DMS114 treated with DMSO at 0.1 percent for 48 hours (cell line): ENCODE measurements around the gene DOHH.

ENCODE experiments used
- DNase-seq: peaks from one replicate; lab custom pipeline; 2025; ENCODE audit not compliant: unreplicated experiment; lab: John Stamatoyannopoulos, UW

DOHH gene

DNA sequence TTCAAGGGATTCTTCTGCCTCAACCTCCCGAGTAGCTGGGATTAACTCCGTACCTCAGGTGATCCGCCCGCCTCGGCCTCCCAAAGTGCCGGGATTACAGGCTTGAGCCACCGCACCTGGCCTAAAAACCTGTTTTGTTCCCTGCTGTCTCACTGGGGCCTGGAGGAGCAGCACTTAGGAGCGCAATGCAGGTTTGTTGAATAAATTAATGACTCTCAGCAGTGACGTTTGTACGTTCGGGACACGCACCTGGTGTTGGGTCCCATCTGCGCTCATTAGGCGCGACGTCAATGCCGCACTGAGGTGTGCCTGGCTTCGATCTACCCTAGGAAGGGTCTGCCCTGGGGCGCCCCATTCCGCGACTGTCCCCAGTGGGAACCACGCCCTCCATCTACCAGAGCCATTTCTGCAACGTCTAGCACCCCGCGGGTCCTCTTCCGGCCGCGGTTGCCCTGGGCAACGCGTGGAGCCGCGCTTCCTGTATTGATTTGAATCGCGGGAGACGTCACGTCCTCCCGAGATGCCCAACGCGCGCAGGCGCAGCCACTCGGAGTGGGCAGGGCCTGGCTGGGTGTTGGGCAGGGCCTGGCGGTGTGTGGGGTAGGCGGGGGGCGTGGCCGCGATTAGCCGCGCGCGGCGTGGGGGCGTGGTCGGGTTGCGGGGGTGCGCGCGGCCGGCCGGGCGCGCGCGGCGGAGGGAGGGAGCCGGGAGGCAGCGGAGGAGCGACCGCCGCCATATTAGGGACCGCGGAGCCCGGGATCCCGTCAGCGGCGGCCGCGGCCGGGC is 5.3 kb upstream of the DOHH start, which contains the start of gene FZR1:
FZR1 (plus strand) TSS at position 714 of the 786 bp plus-strand sequence. CDS start 16,679 bp downstream, outside the sequence.
- DNase-seq, result peak; percentile 80

DNA sequence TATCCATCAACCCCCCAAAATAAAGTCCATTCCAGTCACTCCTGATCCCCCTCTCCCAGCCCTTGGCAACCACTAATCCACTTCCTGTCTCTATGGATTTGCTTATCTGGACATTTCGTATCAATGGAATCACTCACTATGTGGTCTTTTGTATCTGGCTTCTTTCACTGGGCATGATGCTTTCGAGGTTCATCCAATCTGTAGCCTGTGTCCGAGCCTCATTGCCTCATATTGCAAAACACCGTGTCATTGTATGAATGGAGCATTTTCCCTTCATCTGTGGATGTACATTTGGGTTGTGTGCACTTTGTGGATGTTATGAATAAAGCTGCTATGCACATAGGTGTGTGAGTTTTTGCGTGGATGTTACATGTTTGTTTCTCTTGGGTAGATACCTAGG is 4.3 kb upstream of the DOHH start:
- DNase-seq, result no peak

DNA sequence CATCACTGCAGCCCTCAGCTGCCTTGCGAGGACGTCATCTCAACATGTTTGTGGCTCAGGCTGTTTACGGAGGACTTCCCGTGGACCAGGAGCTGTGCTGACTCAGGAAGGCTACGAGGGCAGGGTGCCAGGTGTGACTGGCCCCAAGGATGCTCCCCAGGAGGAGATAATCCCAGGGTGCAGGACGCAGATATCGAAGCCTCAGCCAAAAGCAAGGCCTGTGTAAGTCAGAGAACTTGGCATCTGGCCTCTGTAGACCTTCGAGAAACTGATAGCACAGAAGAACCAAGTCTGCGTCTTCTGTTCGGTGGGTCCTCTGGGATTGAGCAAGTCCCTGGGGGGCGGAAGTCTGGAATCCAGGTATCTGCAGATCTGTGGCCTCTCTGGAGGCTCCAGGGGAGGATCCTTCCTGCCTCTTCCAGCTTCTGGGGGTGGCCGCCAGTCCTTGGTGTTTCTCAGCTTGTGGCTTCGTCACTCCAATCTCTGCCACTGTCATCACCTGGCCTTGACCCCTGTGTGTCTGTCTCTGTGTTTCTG is 2.6 kb upstream of the DOHH start:
- no peak for DNase-seq

DNA sequence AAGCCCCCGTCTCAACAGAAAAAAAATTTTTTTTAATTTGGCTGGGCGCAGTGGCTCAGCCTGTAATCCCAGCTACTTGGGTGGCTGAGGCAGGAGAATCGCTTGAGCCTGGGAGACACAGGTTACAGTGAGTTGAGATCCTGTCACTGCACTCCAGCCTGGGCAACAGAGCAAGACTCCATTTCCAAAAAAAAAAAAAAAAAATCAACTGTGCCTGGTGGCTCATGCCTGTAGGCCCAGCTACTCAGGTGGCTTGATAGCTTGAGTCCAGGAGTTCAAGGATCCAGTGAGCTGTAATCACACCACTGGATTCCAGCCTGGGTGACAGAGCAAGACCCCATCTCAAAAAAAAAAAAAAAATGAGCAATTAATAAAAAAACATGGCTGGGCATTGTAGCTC is 1.3 kb upstream of the DOHH start:
- no peak for DNase-seq

DNA sequence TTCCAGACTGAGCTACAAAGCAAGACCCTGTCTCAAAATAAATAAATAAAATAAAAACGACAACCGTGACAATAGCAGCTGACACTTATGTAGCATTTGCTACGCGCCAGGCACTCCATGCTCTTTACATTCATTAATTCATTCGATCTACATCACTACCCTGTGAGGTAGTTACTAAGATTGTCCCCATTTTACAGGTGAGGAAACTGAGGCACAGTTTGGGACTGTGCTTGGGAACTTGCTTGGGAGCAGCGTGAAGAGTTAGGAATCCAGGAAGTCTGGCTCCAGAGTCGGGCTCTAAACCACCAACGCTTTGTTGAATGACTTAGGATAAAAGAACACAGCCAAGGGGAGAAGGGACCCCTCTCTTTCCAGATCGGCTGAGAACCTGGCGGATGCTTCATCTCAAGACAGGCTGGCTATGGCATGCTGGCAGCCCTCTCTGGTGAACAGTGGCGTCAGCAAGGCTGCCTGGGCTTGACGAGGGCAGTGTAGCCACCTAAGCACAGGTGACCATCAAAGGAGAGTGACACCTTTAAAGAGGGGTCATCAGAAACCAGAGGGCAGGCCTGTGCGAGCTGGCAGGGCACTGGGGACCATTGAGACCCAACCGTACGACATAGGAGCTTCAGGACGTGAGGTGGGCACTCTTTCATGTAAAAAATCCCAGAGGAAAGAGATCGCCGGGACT is 591 bp downstream of the DOHH start:
- DNase-seq, result no peak

DNA sequence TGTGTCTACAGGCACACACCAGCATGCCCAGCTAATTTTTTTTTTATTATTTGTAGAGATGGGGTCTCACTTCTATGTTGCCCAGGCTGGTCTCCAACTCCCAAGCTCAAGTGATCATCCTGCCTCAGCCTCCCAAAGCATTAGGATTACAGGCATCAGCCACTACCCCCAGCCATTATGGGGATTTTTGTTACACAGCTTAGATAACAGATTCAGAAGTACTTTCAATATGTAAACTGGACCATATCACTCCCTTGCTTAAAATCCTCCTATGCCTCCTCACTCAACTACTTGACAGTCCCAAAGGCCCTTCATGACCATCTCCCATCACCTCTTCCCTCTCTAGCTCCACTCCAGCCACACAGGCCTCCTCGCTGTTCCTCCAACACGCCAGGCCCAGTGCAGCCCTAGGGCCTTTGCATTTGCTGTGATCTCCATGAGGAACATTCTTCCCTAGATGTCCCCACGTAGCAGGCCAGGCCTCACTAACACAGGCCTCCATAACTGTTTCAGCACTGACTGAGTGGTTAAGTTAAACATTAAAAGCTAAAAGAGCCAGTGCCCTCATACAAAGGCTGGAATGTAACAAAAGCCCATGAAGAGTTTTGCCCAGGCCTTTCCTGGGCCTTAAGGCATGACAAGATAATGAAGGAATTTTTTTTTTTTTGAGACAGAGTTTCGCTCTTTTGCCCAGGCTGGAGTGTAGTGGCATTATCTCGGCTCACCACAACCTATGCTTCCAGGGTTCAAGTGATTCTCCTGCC is 2.5 kb downstream of the DOHH start:
- DNase-seq, result no peak

DNA sequence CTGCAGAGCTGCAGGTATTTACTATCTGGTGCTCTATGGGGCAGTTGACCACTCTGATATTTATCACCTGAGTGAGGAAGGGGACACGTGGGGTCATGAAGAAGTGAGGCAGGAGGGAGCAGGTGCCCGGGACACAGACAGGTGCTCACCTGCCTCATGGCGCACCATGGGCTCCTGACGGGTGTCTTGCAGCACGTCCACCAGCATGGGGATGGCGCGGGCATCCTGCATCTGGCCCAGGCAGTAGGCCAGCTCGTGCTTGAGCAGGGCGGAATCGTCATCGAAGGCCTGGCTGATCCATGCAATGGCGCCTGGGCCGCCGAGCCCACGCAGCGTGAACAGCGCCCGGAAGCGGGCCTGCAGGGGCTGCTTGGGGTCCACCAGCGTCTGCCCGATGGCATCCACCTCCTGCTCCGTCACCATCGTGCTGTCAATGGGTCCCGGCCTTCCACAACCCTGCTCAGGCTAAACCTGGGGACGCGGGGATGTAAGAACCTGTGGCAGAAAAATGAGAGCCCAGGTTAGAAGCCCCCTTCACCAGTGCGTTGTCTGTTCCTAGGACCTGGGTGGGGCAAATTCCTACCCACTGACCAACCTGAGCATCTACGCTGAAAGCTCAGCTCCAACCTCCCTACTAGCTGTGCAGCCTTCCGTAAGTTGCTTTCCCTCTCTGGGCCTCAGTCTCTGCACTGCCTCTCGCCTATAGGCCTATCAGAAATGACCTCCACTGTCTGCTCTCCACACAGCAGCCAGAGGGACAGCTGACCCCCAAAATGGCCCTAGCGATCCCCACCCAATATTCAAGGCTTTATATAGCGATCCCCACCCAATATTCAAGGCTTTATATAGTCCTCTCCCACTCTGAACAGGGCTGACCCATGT is 3.8 kb downstream of the DOHH start:
- DNase-seq, result no peak

DNA sequence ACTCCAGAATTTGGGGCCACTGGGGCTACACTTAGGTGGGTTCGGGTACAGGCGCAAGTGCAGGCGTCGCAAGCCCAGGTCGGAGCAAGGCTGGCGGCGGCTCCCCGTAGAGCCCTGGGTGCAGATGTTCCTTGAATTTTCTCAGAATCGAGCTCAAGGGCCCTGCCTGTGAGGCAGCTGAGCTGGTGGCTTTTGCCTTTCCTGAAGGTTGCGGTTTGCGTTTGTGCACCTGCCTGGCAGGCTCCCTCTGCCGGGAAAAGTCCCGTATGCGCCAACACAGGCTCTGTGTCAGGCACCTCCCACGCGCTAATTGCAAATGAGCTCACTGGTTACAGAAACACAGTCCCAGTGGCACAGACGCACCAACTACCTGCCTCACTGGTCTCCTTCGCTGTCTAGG is 5.9 kb downstream of the DOHH start:
- no peak for DNase-seq

DNA sequence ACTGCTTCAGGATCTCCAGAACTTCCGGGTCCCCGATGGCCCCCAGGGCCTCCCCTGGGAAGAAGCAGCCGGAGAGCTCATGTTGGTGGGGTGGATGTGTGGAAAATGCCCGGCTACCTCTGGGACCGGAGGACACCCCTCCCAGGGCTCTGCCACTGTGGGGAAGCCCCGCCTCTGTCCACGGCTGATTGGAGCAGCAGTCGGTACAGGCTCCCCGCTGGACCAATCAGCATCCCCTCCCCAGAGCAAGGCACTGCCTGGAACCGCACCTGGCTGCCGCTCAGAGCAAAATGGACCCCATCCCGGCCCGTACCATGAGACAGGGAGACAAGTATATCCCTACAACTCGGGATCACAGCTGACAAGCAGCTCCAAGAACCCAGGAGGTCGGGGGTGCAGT is 6.4 kb downstream of the DOHH start:
- no peak for DNase-seq

DNA sequence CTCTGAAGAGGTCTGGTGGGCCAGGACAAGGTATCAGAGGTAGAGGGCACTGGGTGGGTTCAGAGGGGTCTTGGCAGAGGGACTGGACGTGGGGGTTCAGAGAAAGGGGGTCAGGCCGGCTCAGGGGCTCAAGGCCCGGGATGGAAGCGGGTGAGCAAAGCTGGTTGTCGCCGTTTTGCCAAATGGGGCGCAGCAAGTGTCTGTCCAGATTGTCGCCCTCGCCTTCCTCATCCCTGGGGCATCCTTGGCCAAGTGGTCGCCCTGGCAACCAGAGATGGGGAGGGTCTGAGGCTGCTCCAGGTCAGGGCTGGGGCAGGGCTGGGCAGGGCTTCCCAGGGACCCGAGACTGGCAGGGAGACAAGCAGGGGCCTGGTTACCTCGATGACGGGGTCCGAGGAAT is 6.8 kb downstream of the DOHH start:
- DNase-seq, result no peak

DNA sequence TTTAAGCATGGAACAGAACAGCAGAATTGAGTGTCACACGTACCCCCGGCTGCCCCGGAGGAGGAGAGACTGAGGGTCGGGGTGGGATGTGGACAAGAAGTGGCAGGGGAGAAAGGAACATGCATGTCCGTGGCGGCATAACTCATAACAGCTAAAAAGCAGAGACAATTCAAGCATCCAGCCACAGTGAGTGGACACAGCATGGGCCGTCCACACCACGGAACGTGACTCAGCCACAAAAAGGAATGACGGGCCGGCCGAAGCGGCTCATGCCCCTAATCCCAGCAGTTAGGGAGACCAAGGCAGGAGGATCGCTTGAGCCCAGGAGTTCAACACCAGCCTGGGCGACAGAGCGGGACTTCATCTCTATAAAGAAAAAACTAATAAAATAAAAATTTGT is 7.6 kb downstream of the DOHH start:
- DNase-seq, result no peak

DNA sequence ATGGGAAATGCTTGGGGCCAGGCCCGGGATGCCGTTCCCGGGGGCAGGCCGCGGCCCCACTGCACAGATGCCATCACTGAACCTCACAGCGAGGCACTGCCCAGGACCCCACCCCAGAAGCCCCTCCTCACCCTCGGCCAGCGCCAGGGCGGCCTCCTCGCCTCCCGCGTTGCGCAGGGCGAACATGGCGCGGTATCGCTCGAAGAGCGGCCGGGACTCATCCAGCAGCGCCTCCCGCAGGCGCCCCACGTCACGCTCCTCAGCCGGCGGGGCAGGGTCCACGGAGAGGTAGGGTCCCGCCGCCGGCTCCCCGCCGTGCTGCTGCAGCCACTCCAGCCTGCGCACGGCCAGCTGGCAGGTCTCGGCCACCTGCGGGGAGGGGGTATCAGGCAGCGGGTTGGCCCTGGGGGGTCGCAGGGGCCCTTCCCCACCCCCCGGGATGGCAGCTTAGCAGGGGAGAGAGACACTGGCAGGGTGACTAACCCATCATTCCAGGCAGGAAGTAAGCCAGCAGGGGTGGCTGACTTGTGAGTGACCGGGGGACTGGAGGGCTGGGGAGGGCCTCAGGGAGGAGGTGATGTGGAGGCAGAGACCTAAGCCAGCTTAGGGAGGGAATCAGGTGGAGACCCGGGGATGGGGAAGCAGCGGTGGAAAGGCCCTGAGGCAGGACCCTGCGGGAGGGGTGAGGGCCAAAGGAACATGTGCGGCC is 8.2 kb downstream of the DOHH start:
- no peak for DNase-seq

DNA sequence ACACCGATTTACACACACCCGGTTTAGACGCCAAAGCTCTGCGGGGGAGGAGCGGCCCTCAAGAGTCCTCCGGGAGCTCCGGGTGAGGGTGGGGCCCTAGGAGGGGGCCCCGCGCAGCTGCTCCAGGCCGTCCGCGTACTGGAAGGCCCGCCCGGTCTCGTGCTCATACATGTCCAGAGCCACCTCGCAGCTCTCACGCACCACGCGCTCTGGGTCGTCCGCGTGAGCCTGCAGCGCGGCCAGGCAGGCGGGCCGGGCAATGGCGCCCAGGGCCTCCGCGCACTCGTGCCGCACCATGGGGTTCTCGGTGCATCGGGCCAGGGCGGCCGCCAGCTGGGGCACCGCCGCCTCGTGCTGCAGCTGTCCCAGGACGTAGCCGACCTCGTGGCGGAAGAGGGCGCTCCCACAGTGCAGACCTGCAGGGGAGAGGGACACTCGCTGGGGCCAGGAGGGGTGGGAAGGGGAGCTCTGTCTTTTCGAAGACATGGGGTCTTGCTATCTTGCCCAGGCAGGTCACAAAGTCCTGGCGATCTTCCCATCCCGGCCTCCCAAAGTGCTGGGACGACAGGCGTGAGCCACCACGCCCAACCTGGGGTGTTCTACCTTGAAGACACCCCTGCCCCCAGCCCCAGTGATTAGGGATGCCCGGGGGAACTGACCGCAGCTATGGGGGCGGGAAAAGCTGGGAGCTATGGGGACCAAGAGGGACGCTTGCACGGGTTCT is 8.9 kb downstream of the DOHH start:
- DNase-seq, result no peak

DNA sequence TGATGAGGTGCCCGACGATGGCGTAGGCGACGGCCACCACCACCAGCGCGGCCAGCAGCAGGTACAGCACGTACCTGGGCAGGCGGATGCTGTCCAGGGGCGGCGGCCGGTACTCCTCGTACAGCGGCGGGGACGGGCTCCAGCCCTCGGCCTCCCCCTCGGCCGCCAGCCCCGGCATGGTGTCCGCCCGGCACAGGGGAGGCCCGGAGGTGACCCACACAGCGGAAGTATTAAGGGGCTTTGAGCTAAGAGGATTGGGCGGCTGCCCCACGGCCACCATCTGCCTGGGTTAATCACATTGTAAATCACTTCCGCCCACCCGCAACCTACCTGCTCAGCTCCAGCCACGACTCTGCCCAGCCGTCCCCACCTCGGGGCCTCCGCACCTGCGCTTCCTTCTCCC is 17.2 kb downstream of the DOHH start, which contains the start of gene SMIM44:
SMIM44 (minus strand) TSS at position 216 of the 403 bp plus-strand sequence; CDS start at position 178, 38 bp downstream.
- DNase-seq, result no peak

DNA sequence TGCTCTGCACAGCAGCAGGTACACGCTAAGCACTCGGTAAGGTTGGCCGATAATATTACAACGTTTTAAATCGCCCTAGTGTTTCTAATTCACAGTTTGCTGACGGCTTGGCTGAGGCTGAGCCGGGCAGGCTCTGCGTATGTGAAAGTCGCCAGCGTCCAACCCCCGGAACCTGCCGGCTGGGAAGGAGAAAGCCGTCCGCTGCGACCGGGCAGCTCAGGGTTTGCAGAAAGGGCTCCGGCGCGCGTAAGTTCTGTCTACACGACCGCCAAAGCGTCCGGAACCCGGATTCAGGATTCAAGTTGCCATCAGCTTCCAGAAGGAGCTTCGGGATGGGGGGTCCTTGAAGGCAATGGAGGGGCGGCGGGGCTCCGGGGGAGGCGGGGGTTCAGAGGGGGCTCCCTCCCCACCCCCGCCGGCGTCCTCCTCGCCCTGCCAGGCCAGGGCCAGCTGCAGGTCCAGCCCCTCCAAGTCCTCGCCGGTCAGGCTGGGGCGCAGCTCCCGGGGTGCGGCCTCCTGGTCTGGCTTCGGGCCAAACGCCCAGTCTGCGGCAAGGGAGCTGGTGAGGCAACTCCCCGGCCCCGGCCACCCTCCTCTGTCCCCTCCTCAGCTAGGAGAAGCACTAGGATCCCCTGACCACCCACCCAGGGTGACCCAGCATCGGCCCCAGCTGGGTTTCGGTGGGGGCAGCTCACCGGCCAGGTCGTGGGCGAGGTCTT is 17.8 kb downstream of the DOHH start:
- DNase-seq, result no peak

DNA sequence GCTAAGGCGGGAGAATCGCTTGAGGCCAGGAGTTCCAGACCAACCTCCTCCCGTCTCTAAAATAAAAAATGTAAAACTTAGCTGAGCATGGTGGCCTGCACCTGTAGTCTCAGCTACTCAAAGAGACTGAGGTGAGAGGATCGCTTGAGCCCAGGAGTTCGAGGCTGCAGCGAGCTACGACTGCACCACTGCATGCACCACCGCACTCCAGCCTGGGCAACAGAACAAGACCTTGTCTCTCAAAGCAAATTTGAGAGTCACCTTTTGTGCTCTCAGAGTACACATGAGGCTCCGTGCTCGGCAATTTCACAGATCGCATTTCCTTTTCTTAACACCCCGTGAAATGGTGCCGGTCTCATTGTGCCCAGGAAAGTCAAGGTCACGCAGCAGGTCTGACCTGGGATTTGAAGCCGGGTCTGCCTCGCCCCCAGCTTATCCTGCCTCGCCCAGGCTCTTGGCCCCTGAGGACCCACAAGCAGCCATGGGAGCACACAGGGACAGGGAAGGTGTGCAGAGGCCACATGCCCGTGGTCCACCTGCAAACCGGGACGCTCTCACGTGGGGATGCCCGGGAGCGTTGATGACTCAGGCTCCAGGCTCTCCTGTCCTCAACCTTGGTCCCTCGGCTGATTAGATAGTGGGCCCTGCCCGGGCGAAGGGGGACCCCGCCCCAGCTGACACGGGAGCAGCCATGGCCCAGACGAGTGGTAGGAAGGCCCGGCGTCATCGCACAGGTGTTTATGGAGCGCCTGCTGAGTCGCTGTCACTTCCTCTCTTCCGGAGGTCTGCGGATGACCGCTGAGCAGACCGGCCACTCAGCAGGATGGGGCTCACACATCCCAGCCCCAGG is 19.0 kb downstream of the DOHH start:
- DNase-seq, result no peak

DNA sequence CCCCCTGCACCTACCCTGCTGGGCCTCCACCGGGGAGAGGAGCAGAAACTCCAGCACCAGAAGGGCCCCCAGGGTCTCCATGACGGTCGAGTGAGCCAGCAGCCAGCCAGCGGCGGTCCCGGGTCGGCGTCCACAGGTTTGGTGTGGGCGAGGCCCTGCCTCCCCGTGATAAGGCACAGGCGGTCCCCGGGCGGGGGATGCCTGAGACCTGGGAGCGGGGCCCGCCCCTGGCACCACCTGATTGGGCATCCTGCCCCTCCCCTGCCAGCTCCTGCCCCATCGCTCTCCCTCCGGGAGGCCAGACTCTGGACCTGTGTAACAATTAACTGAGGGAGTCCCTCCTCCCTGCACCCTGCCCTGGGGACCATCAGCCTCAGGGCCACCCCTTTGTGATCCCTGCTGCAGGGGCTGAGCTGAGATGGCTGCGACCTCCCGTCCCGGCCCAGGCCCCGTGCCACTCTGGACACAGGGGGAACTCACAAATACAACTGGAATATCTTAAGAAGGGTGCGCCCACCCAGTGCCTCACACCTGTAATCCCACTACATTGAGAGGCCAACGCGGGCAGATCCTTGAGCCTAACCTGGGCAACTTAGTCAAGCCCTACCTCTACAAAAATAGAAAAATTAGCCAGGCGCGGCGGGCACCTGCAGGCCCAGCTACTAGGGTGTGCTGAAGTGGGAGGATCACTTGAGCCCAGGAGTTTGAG is 19.9 kb downstream of the DOHH start, which contains the start of gene SMIM24:
SMIM24 (minus strand) TSS at position 143 of the 709 bp plus-strand sequence; CDS start at position 81, 62 bp downstream.
- DNase-seq, result no peak
